ENCODE measurements around the gene NELFE. TPM values are rescaled to one million over a fixed set of nuclear protein-coding genes. Genes with fewer than 3 reads are reported as not detected.

NELFE gene
- total and polyA plus RNA-seq, 2 experiments from 2014 or later, result 62.9 to 108 TPM

GRCh38 chr6:31958412-31958740 is 395 bp downstream of the NELFE start:
- Histone ChIP-seq H4K20me1 (ENCODE audit: insufficient read depth) (no peaks in the 10 kb centered on the region), H3K4me2 (ENCODE audit: unreplicated experiment) (peak overlapping the region; percentile 90), H3K27ac (peak overlapping the region; percentile 77), H3K9me3 (ENCODE audit: low read depth) (no peaks in the 10 kb centered on the region), H3K9me2 (ENCODE audit: insufficient read depth) (no peaks in the 10 kb centered on the region), H3K4me3 (peak overlapping the region; percentile 99), H3K4me1 (ENCODE audit: insufficient read depth) (peaks cover 16% of the 10 kb centered on the region), H3K36me3 (ENCODE audit: low read depth) (peaks cover 23% of the 10 kb centered on the region), H3F3A (ENCODE audit: insufficient read depth) (peaks cover 15% of the 10 kb centered on the region; the same call in 1 of the 2 replicates), H3K9ac (peak overlapping the region; percentile 97), H2AFZ (peak overlapping the region; percentile 96), H3K79me2 (ENCODE audit: insufficient read depth) (peaks cover 58% of the 10 kb centered on the region), H3K27me3 (replicated peaks; ENCODE audit: insufficient read depth) (no peaks in the 10 kb centered on the region)
- no peak for TF ChIP-seq EZH2 (IDR thresholded peaks at IDR 0.05; ENCODE audit: insufficient read depth, poor library complexity, severe bottlenecking)
- no peak for TF ChIP-seq EZH2phosphoT487 (IDR thresholded peaks at IDR 0.05; ENCODE audit: insufficient read depth, low read depth)
- DNase-seq, result peak; percentile 44
- in situ Hi-C loops (cut with MboI), result no loop called here
- WGBS, 2 experiments (ENCODE audit: low coverage in 1 of 2, low lambda C conversion rate in 2 of 2, missing lambda C conversion rate in 2 of 2), result 1 to 6% methylated on average over 11 of the region's 11 CpGs

GRCh38 chr6:31956796-31957195 is 2.0 kb downstream of the NELFE start:
- Histone ChIP-seq H3K36me3 (ENCODE audit: low read depth) (peaks cover 31% of the 10 kb centered on the region), H3K27ac (no peak overlapping the region), H4K20me1 (ENCODE audit: insufficient read depth) (no peaks in the 10 kb centered on the region), H3K79me2 (ENCODE audit: insufficient read depth) (peaks cover 53% of the 10 kb centered on the region), H3K4me3 (no peak overlapping the region), H3K9ac (peak overlapping the region; percentile 97; the same call in 1 of the 2 replicates), H2AFZ (no peak overlapping the region), H3K9me2 (ENCODE audit: insufficient read depth) (no peaks in the 10 kb centered on the region), H3K27me3 (replicated peaks; ENCODE audit: insufficient read depth) (no peaks in the 10 kb centered on the region), H3K4me1 (ENCODE audit: insufficient read depth) (peaks cover 16% of the 10 kb centered on the region), H3K9me3 (ENCODE audit: low read depth) (no peaks in the 10 kb centered on the region), H3F3A (ENCODE audit: insufficient read depth) (peaks cover 18% of the 10 kb centered on the region; the same call in 1 of the 2 replicates), H3K4me2 (ENCODE audit: unreplicated experiment) (no peak overlapping the region)
- DNase-seq, result no peak
- 72 to 77% methylated on average over 3 of the region's 3 CpGs for WGBS, 2 experiments (ENCODE audit: low coverage in 1 of 2, low lambda C conversion rate in 2 of 2, missing lambda C conversion rate in 2 of 2)
- in situ Hi-C loops (cut with MboI), result no loop called here
- TF ChIP-seq EZH2 (IDR thresholded peaks at IDR 0.05; ENCODE audit: insufficient read depth, poor library complexity, severe bottlenecking), result no peak
- TF ChIP-seq EZH2phosphoT487 (IDR thresholded peaks at IDR 0.05; ENCODE audit: insufficient read depth, low read depth), result no peak

- Histone ChIP-seq H3K9ac (no peak overlapping the region), H3K4me1 (ENCODE audit: insufficient read depth) (peaks cover 10% of the 10 kb centered on the region), H3K79me2 (ENCODE audit: insufficient read depth) (peaks cover 32% of the 10 kb centered on the region), H3K9me3 (ENCODE audit: low read depth) (no peaks in the 10 kb centered on the region), H3K27ac (no peak overlapping the region), H3K9me2 (ENCODE audit: insufficient read depth) (no peaks in the 10 kb centered on the region), H3K4me3 (no peak overlapping the region), H3K4me2 (ENCODE audit: unreplicated experiment) (no peak overlapping the region), H4K20me1 (ENCODE audit: insufficient read depth) (no peaks in the 10 kb centered on the region), H2AFZ (no peak overlapping the region), H3K36me3 (ENCODE audit: low read depth) (peaks cover 33% of the 10 kb centered on the region), H3K27me3 (replicated peaks; ENCODE audit: insufficient read depth) (no peaks in the 10 kb centered on the region), H3F3A (ENCODE audit: insufficient read depth) (peaks cover 19% of the 10 kb centered on the region; the same call in 1 of the 2 replicates)
- TF ChIP-seq EZH2 (IDR thresholded peaks at IDR 0.05; ENCODE audit: insufficient read depth, poor library complexity, severe bottlenecking), result no peak
- no peak for TF ChIP-seq EZH2phosphoT487 (IDR thresholded peaks at IDR 0.05; ENCODE audit: insufficient read depth, low read depth)
- whole genome bisulfite sequencing, 2 experiments (ENCODE audit: low coverage in 1 of 2, low lambda C conversion rate in 2 of 2, missing lambda C conversion rate in 2 of 2), result 95 to 98% methylated on average over 26 to 28 of the region's 28 CpGs
- DNase-seq, result no peak
- in situ Hi-C loops (cut with MboI), result no loop called here
These were observed 4.3 kb downstream of the NELFE start for GRCh38 chr6:31954511-31954910.

GRCh38 chr6:31952890-31953289 is 5.9 kb downstream of the NELFE start:
- H3K4me1 ChIP-seq (ENCODE audit: insufficient read depth), result peaks cover 13% of the 10 kb centered on the region
- no peak for DNase-seq
- peaks cover 25% of the 10 kb centered on the region; the same call in 1 of the 2 replicates for H3F3A ChIP-seq (ENCODE audit: insufficient read depth)
- no peaks in the 10 kb centered on the region for H3K27me3 ChIP-seq (replicated peaks; ENCODE audit: insufficient read depth)
- H3K27ac ChIP-seq, result no peak overlapping the region
- H3K4me2 ChIP-seq (ENCODE audit: unreplicated experiment), result no peak overlapping the region
- in situ Hi-C loops (cut with MboI), result no loop called here
- H3K9me3 ChIP-seq (ENCODE audit: low read depth), result no peaks in the 10 kb centered on the region
- H4K20me1 ChIP-seq (ENCODE audit: insufficient read depth), result no peaks in the 10 kb centered on the region
- TF ChIP-seq EZH2phosphoT487 (IDR thresholded peaks at IDR 0.05; ENCODE audit: insufficient read depth, low read depth), result no peak
- TF ChIP-seq EZH2 (IDR thresholded peaks at IDR 0.05; ENCODE audit: insufficient read depth, poor library complexity, severe bottlenecking), result no peak
- H2AFZ ChIP-seq, result no peak overlapping the region
- 70 to 80% methylated on average over 5 of the region's 5 CpGs for WGBS, 2 experiments (ENCODE audit: low coverage in 1 of 2, low lambda C conversion rate in 2 of 2, missing lambda C conversion rate in 2 of 2)
- H3K4me3 ChIP-seq, result no peak overlapping the region
- no peak overlapping the region for H3K9ac ChIP-seq
- H3K36me3 ChIP-seq (ENCODE audit: low read depth), result peaks cover 33% of the 10 kb centered on the region
- H3K9me2 ChIP-seq (ENCODE audit: insufficient read depth), result no peaks in the 10 kb centered on the region
- H3K79me2 ChIP-seq (ENCODE audit: insufficient read depth), result peaks cover 18% of the 10 kb centered on the region

Data from GM23248 (cell line).